Measurements from ENCODE around the gene SMC1B.
"Not testable (repeated sequence)": the region's sequence is repeated elsewhere in the genome, so short reads cannot be mapped to it uniquely, and the experiment has no call there.

SMC1B gene

GRCh38 chr22:45442116-45442515 is 28.7 kb upstream of the SMC1B start:
- DNase-seq = no peak

- peak; percentile 4 for DNase-seq
These were observed 27.7 kb upstream of the SMC1B start for GRCh38 chr22:45441138-45441537.

GRCh38 chr22:45440688-45441087 is 27.3 kb upstream of the SMC1B start:
- DNase-seq = not testable (repeated sequence)

- no peak for DNase-seq
These were observed 24.9 kb upstream of the SMC1B start for GRCh38 chr22:45438336-45438735.

- DNase-seq = not testable (repeated sequence)
These were observed 23.6 kb upstream of the SMC1B start for GRCh38 chr22:45436871-45437517.

GRCh38 chr22:45435544-45436139 is 22.2 kb upstream of the SMC1B start:
- peak; percentile 71 for DNase-seq

- DNase-seq = no peak
These were observed 21.6 kb upstream of the SMC1B start for GRCh38 chr22:45434981-45435380.

- DNase-seq = no peak
These were observed 17.5 kb upstream of the SMC1B start for GRCh38 chr22:45430871-45431270.

GRCh38 chr22:45429981-45430775 is 16.8 kb upstream of the SMC1B start:
- DNase-seq = no peak

- no peak for DNase-seq
These were observed 16.0 kb upstream of the SMC1B start for GRCh38 chr22:45429424-45429823.

- DNase-seq = no peak
These were observed 15.3 kb upstream of the SMC1B start for GRCh38 chr22:45428391-45429385.

- no peak for DNase-seq
These were observed 13.7 kb upstream of the SMC1B start for GRCh38 chr22:45427114-45427513.

GRCh38 chr22:45426387-45426786 is 13.0 kb upstream of the SMC1B start:
- DNase-seq = no peak

- no peak for DNase-seq
These were observed 12.3 kb upstream of the SMC1B start for GRCh38 chr22:45425531-45426265.

GRCh38 chr22:45425101-45425500 is 11.7 kb upstream of the SMC1B start:
- no peak for DNase-seq

GRCh38 chr22:45424241-45424731 is 10.9 kb upstream of the SMC1B start:
- DNase-seq = no peak

GRCh38 chr22:45423524-45423923 is 10.1 kb upstream of the SMC1B start:
- no peak for DNase-seq

- no peak for DNase-seq
These were observed 9.0 kb upstream of the SMC1B start for GRCh38 chr22:45422237-45422983.

GRCh38 chr22:45421349-45422055 is 8.1 kb upstream of the SMC1B start:
- no peak for DNase-seq

- DNase-seq = no peak
These were observed 7.1 kb upstream of the SMC1B start for GRCh38 chr22:45420539-45420938.
